ENCODE results near the gene BOK.

Gene BOK

DNA sequence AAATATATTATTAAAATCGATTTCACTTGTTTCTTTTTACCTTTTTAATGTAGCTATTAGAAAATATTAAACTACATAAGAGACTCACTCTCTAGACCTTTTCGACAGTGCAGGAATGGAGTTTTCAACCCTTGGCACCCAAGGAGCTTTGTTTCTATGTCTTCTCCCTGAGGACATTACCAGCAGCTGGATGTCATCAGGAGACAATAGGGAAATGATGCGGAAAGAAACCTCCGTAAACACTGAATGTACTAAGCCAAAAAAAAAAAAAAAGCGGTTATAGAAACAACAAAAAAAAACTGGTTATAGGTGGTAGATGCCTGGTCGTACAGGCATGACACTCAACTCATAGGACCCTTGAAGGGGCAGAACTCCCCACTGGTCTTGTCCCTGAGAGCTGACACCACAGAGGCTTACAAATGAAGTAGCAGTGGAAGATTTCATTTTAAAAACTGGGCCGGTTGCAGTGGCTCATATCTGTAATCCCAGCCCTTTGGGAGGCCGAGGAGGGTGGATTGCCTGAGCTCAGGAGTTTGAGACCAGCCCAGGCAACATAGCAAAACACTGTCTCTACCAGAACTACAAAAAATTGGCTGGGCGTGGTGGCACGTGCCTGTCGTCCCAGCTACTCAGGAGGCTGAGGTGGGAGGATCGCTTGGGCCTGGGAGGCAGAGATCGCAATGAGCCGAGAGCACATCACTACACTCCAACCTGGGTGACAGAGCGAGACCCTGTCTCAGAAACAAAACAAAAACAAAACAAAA is 54.7 kb downstream of the BOK start:
- Histone ChIP-seq H3K27me3 (no peaks in the 10 kb centered on the region), H3K36me3 (peaks cover 4 to 53% (median 13%) of the 10 kb centered on the region in 11 experiments; a peak in 19 of 22 replicates), H4K20me1 (peaks cover 8 to 87% (median 52%) of the 10 kb centered on the region in 11 experiments; a peak in 19 of 22 replicates), H3K4me3 (no peak overlapping the region), H3K4me1 (peaks cover 45 to 88% (median 78%) of the 10 kb centered on the region in 10 experiments), H3K27ac (peak overlapping the region in 8 of 11 experiments; percentile 22 to 67 (median 56); a peak in 16 of 22 replicates), H3K9ac (peak overlapping the region in 10 of 11 experiments; percentile 43 to 68 (median 58); a peak in 17 of 22 replicates), H3K9me3 (replicated peaks in 1 of 11) (no peaks in the 10 kb centered on the region), H3K4me2 (peak overlapping the region in 10 of 11 experiments; percentile 2 to 86 (median 59); a peak in 18 of 22 replicates)
- no peak for TF ChIP-seq Cebpa-rat (IDR thresholded peaks at IDR 0.05)

DNA sequence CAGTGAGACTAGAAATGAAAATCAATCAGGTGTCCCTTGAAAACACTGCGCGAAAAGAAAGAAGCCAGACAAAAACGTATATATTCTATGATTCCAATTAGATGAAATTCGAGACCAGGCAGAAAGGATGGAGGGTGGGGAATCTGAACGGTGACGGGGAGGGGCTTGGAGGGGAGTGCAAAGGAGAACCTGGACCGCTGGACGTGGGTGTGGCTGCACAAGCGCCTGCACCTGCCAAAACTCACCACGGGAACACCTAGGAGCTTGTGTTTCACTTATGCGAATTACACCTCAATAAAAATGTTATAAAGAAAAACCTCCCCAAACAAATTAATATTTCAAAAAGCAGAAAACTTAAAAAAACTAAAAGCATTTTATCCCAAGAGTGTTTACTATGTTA is 56.5 kb downstream of the BOK start:
- peaks cover 47 to 90% (median 78%) of the 10 kb centered on the region in 10 experiments for H3K4me1 ChIP-seq
- no peak overlapping the region for H3K27ac ChIP-seq
- H3K36me3 ChIP-seq, result peaks cover 0 to 42% (median 12%) of the 10 kb centered on the region in 11 experiments; a peak in 10 of 22 replicates
- peaks cover 0 to 75% (median 36%) of the 10 kb centered on the region in 11 experiments; a peak in 16 of 22 replicates for H4K20me1 ChIP-seq
- no peaks in the 10 kb centered on the region for H3K9me3 ChIP-seq (replicated peaks in 1 of 11)
- no peak overlapping the region for H3K9ac ChIP-seq
- H3K27me3 ChIP-seq, result no peaks in the 10 kb centered on the region
- H3K4me2 ChIP-seq, result no peak overlapping the region
- H3K4me3 ChIP-seq, result no peak overlapping the region
- no peak for TF ChIP-seq Cebpa-rat (IDR thresholded peaks at IDR 0.05)

DNA sequence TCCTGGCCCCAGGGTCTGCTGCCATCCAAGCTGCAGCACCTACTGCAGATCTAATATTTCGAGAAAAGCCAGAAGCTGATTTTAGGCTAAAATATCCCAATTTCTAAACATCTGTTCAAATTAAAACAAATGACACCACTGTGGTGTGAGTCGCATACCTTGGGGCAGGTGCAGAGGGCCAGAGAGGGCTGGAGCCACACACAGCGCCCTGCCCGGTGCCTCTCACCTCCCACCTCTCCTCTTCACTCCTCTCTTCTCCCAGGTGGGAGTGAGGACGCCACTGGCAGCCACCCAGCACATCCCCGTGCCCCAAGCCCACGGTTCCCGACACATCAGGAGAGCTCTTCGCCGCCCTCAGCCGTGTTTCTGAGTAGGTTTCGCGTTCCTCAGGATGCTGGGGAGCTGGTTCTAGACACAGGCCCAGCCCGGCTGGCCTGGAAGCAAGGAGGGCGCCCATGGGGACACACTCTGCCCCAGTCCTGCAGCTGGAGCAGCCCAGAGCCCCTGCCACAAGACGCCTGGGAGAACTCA is 57.0 kb downstream of the BOK start:
- peaks cover 0 to 48% (median 13%) of the 10 kb centered on the region in 11 experiments; a peak in 11 of 22 replicates for H3K36me3 ChIP-seq
- TF ChIP-seq Cebpa-rat (IDR thresholded peaks at IDR 0.05), result no peak
- no peaks in the 10 kb centered on the region for H3K27me3 ChIP-seq
- H3K9ac ChIP-seq, result peak overlapping the region in 4 of 11 experiments; percentile 9 to 26 (median 19); a peak in 4 of 22 replicates
- peaks cover 46 to 90% (median 78%) of the 10 kb centered on the region in 10 experiments for H3K4me1 ChIP-seq
- peak overlapping the region in 2 of 11 experiments; percentile 82 to 92; a peak in 1 of 22 replicates for H3K4me2 ChIP-seq
- peaks cover 0 to 73% (median 34%) of the 10 kb centered on the region in 11 experiments; a peak in 16 of 22 replicates for H4K20me1 ChIP-seq
- H3K4me3 ChIP-seq, result no peak overlapping the region
- peaks cover 0 to 3% (median 0%) of the 10 kb centered on the region in 11 experiments; a peak in 2 of 22 replicates for H3K9me3 ChIP-seq (replicated peaks in 1 of 11)
- H3K27ac ChIP-seq, result no peak overlapping the region; a peak in 1 of 22 replicates

DNA sequence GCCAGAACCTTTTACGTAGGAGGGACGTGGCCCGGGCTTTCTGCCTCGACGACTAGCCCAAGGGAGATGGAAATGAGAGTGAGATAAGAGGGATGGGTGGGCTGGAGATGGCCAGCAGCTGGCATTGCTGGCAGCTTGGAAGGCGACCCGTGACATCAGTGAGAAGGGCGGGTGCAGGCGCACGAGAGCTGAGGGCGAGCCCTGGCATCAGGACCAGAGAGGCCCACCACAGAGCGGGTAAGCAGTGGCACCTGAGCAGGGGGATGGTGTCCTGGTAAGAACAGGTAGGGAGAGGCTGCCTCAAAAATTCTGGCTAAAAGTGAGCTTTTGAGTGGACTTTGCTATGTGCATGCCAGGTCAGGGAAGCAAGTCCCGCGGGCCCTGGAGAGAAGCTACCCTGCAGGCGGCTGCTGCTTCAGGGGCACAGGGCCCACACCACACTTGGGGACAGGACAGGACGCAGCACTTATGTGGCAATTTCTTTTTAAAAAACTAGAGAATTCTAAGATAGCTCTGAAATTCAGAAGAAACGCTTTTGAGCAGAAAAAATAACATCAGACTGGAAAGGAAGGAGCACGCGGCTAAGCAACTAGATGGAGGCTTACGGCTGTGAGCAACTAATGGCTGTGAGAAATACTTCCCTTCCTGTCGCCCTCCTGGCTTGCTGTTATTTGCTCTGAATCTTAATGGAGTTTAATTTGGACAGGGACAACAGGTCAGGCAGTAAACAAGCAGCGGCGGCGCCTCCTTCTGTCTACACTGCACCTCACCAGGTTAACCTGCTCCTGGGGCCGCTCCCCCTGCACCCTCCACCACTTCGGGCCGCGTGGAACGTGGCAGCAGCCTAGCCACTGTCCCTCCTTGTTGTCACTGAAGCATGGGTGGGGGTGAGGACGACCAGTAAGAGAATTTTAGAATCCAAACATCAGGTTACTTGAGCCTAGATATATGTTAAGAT is 57.9 kb downstream of the BOK start:
- Histone ChIP-seq H3K9ac (peak overlapping the region in 5 of 11 experiments; percentile 15 to 83 (median 77); a peak in 9 of 22 replicates), H3K4me3 (peak overlapping the region in 1 of 10 experiments; percentile 52; a peak in 2 of 20 replicates), H3K4me1 (peaks cover 45 to 82% (median 72%) of the 10 kb centered on the region in 10 experiments), H4K20me1 (peaks cover 0 to 64% (median 26%) of the 10 kb centered on the region in 11 experiments; a peak in 15 of 22 replicates), H3K36me3 (peaks cover 0 to 57% (median 13%) of the 10 kb centered on the region in 11 experiments; a peak in 14 of 22 replicates), H3K9me3 (replicated peaks in 1 of 11) (peaks cover 0 to 12% (median 0%) of the 10 kb centered on the region in 11 experiments; a peak in 6 of 22 replicates), H3K27ac (peak overlapping the region in 6 of 11 experiments; percentile 24 to 93 (median 62); a peak in 7 of 22 replicates), H3K4me2 (peak overlapping the region; percentile 82 to 98 (median 94); a peak in 21 of 22 replicates), H3K27me3 (no peaks in the 10 kb centered on the region)
- no peak for TF ChIP-seq Cebpa-rat (IDR thresholded peaks at IDR 0.05)

DNA sequence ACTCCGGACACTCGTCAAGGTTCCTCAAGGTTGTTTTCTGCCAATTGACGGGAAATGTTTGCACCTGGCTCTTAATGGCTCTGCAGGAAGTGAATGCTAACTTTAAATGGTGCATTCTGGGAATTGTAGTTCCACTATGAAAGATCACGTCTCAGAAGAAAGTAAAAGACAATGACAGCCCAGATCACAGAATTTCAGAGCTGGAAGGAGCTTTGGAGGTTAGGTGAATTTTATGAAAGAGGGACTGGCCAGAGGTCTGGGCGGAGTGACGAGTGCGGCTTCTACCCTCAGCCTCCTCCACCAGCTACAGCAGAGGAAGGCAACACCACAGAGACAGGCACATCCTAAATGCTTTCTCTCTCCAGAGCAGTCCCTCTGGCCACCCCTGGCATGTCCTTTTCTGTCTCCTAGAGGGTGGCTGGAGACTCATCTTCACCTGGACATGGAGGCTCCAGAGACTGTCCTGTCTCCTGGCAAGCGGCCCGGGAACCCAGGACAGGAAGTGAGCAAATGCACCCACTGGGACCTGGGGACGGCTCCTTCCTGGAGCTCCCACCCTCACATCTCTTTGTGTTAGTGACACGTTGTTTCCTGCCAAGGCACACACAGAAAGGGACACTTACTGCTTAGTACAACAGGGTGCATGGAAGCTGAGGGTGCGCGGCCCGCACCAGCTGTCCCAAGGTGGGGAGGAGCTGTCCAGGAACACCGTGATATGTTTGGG is 59.0 kb downstream of the BOK start:
- H3K27me3 ChIP-seq, result no peaks in the 10 kb centered on the region
- H3K27ac ChIP-seq, result peak overlapping the region; percentile 72 to 93 (median 86)
- H3K9ac ChIP-seq, result peak overlapping the region; percentile 74 to 83 (median 78)
- peaks cover 54 to 72% (median 65%) of the 10 kb centered on the region in 10 experiments for H3K4me1 ChIP-seq
- peak overlapping the region; percentile 82 to 98 (median 94) for H3K4me2 ChIP-seq
- peak overlapping the region; percentile 49 to 68 (median 58) for H3K4me3 ChIP-seq
- H3K36me3 ChIP-seq, result peaks cover 0 to 58% (median 19%) of the 10 kb centered on the region in 11 experiments; a peak in 16 of 22 replicates
- H4K20me1 ChIP-seq, result peaks cover 0 to 64% (median 14%) of the 10 kb centered on the region in 11 experiments; a peak in 14 of 22 replicates
- peaks cover 0 to 14% (median 0%) of the 10 kb centered on the region in 11 experiments; a peak in 6 of 22 replicates for H3K9me3 ChIP-seq (replicated peaks in 1 of 11)
- TF ChIP-seq Cebpa-rat (IDR thresholded peaks at IDR 0.05), result no peak

DNA sequence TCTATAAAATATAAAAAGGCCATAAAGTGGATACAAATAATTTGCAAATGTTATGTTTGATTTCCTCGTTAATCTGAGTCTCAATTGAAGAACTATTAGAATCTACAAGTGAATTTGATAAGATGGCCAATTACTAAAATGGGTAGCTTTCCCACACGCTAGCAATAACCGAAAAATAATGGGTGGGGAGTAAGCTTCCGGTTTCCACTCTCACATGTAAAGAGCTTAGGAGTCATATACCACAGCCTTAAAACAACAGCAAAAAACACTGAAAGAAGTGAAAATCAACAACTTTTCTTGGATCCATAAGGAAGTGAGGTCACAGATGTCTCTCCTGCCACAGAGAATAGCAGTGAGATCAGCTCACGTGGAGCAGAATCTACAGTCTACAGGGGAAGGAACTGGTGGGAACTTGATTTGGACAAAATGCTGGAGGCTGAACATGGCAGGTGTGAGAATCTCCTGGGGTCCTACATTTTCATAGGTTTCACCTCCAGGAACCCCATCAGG is 59.8 kb downstream of the BOK start:
- Histone ChIP-seq H3K4me1 (peaks cover 50 to 68% (median 59%) of the 10 kb centered on the region in 10 experiments), H3K9ac (peak overlapping the region; percentile 74 to 83 (median 78)), H3K4me3 (peak overlapping the region; percentile 49 to 68 (median 58))

DNA sequence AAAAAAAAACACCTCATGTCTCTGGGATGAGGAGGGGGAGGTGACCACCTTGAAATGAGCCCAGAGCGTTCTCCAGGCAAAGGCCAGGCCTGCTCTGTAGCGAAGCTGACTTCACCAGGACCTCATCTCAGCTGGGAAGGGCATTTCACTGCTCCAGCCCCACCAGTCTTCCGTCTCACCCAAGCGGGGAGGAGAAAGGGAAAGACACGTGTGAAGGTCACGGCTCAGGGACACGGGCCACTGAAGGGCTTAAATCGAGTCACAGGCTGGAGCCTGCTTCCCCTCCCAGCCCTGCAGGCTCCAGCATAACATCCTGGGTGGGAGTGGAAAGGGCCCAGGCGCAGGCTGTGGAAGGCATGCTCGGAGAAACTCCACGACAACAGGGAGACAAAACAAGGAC is 60.3 kb downstream of the BOK start:
- TF ChIP-seq Cebpa-rat (IDR thresholded peaks at IDR 0.05), result no peak
- Histone ChIP-seq H3K27me3 (no peaks in the 10 kb centered on the region), H3K27ac (peak overlapping the region; percentile 72 to 93 (median 86)), H3K4me2 (peak overlapping the region; percentile 82 to 98 (median 94)), H3K9me3 (replicated peaks in 1 of 11) (peaks cover 0 to 14% (median 0%) of the 10 kb centered on the region in 11 experiments; a peak in 6 of 22 replicates), H3K4me3 (peak overlapping the region; percentile 49 to 68 (median 58); a peak in 18 of 20 replicates), H4K20me1 (peaks cover 0 to 64% (median 13%) of the 10 kb centered on the region in 11 experiments; a peak in 12 of 22 replicates), H3K4me1 (peaks cover 48 to 63% (median 54%) of the 10 kb centered on the region in 10 experiments), H3K9ac (peak overlapping the region; percentile 74 to 83 (median 78)), H3K36me3 (peaks cover 0 to 65% (median 31%) of the 10 kb centered on the region in 11 experiments; a peak in 20 of 22 replicates)

More for the DNA sequence above, 59.8 kb downstream of the BOK start:
- peak overlapping the region; percentile 82 to 98 (median 94) for H3K4me2 ChIP-seq
- TF ChIP-seq Cebpa-rat (IDR thresholded peaks at IDR 0.05), result no peak
- H4K20me1 ChIP-seq, result peaks cover 0 to 64% (median 13%) of the 10 kb centered on the region in 11 experiments; a peak in 13 of 22 replicates
- H3K27me3 ChIP-seq, result no peaks in the 10 kb centered on the region
- peaks cover 0 to 65% (median 27%) of the 10 kb centered on the region in 11 experiments; a peak in 18 of 22 replicates for H3K36me3 ChIP-seq
- H3K27ac ChIP-seq, result peak overlapping the region; percentile 72 to 93 (median 86)
- H3K9me3 ChIP-seq (replicated peaks in 1 of 11), result peaks cover 0 to 14% (median 0%) of the 10 kb centered on the region in 11 experiments; a peak in 6 of 22 replicates

Data from BLaER1 treated with 17β-estradiol and CSF1 and Interleukin-3, amounts not matched to agents 10 nM and 100 nM (cell line).